Renal cortical epithelial cell (primary cell): Measurements from ENCODE around the gene RMP24. TPM values are rescaled to one million over a fixed set of nuclear protein-coding genes. Genes with fewer than 3 reads are reported as not detected.

Source experiments
- total RNA-seq: library from RNA; depleted of rRNA; stranded (reverse); fragments of >200 nt; gene quantifications from 2 replicates; pipeline ENCODE4 v1.2.3, GENCODE V29; 2014

The RMP24 gene

Other genes with a start within 250 kb of the RMP24 start
- 58.2 and 58.6 TPM in 2 replicates for gene RPRD1A, start 94.9 kb downstream of the RMP24 start, total RNA-seq
- 102 and 165 TPM in 2 replicates for gene SLC39A6, start 156.7 kb downstream of the RMP24 start, total RNA-seq
- 83.9 and 84.2 TPM in 2 replicates for gene ELP2, start 157.2 kb downstream of the RMP24 start, total RNA-seq
- 12.0 and 14.6 TPM in 2 replicates for gene MOCOS, start 214.8 kb downstream of the RMP24 start, total RNA-seq